GM11168 (cell line): ENCODE data around the gene RHBDL2.

Experiments used
- in situ Hi-C: fragments of 300-500 bp; cut with MboI; formaldehyde crosslinking; loops from one replicate; pipeline ENCODE4 v1.12.0; 2022; ENCODE audit warnings: low sequenced_read_pairs; ENCODE audit not compliant: unreplicated experiment

RHBDL2 gene

GRCh38 chr1:38888423-38889333, 53.0 kb downstream of the RHBDL2 start:
- in situ Hi-C loops, result no loop called here

GRCh38 chr1:38885092-38885491, 56.5 kb downstream of the RHBDL2 start:
- in situ Hi-C loops, result no loop called here

DNA sequence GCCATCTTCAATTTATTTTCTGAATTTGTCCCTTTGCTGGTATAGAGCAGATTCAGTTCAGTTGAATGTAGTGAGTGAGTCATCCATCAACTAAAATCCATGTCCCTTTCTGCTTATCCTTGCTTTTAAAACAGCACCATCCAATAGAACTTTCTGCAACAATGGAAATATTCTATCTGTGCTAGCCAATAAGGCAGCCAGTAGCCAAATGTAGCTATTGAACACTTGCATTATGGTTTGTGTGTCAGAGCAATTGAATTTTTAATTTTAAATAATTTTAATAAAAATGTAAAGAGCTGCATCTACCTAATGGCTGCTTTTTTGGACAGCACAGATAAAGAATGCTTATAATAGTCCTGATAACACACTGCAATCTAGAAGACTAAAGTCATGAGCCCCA, 60.1 kb downstream of the RHBDL2 start, which contains the start of gene GJA9:
GJA9 (minus strand) TSS at position 101 of the 400 bp plus-strand sequence. CDS start 5,489 bp downstream, outside the sequence.
- in situ Hi-C loops, result no loop called here

GRCh38 chr1:38875811-38876210, 65.8 kb downstream of the RHBDL2 start:
- in situ Hi-C loops, result no loop called here

DNA sequence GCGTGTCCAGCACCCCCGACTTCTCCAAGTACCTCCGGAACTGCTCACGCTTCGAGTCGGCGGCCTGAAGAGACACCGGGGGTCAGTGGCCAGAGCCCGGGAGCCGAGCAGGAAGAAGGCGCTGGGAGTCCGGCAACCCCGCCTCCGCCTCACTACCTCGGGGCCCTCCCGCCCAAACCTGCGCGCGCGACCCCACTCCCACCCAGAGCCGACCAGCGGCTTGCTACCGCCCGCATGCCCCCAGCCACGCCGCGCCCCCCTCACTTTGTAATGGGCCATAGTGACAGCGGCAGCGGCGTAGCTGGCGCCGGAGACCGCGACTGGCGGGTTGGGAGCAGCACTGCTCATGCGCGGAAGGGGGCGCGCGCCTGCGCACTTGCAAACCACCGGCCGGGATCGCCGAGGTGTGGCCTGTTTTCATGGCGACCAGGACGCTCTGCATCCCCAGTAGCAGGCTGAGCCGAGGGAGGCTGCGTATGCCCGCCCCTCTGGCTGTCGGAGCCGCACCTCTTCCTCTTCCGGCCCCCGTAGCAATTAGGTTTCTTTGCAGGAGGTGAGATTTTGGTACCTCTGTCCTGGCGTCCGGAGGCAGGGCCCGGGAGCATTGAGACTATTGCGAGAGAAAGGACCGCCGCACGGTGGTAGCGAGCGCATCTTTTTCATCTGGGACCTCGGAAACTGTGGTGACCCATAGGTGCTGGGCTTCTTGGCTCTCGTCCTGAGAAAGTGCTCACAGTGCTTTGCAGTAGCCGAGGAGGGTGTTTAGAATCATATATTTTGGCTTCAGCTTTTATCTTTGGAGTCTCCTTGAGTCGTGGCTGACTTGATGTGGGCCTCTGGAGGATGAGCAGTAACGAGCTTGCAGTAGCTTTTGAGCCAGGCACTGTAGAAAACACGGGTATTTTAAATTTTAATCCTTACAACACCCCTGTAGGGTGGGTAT, 68.3 kb downstream of the RHBDL2 start, which contains the start of gene MYCBP:
MYCBP (minus strand) TSS at position 322 of the 943 bp plus-strand sequence; CDS start at position 279, 43 bp downstream.
- in situ Hi-C loops, result no loop called here

DNA sequence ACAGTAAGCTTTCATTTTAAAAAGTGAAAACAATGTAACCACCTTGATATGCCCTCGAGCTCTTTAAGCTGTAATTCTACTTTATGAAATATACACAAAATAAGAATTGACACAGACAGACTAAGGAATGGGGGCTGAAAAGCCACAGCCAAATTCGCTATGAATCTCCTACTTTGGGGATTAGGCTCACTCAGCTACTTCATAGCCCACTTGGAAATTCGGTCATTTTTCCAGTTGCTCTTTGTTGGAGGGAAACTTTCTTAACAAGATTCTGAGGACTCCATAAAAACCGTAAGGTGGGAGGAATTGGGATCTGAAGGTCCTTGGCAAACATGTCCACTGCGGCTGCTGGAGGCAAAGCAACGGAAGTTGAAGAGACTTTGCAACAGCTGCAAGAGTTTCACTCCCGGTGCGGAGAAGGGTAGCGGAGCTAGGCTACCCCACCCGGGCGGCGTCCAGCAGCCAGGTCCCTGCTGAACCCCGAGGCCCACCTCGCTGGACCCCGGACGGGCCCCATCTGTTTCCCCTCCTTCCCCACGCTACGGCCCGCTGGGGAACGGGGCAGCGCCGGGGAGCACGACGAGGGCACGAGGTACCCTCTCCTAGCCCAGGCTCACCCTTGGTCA, 69.1 kb downstream of the RHBDL2 start:
- in situ Hi-C loops, result no loop called here

GRCh38 chr1:38870996-38871395, 70.6 kb downstream of the RHBDL2 start:
- in situ Hi-C loops, result no loop called here

DNA sequence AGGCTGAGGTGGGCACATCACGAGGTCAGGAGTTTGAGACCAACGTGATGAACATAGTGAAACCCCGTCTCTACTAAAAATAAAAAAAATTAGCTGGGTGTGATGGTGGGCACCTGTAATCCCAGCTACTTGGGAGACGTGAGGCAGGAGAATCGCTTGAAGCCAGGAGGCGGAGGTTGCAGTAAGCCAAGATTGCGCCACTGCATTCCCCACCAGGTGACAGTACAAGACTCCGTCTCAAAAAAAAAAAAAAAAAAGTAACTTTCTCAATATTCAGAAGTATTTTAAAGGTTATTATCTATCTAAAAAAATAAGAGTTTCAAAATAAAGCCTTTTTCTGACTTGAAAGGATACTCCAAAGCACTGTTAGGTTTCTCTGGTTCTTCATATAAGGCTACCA, 74.4 kb downstream of the RHBDL2 start:
- in situ Hi-C loops, result no loop called here

DNA sequence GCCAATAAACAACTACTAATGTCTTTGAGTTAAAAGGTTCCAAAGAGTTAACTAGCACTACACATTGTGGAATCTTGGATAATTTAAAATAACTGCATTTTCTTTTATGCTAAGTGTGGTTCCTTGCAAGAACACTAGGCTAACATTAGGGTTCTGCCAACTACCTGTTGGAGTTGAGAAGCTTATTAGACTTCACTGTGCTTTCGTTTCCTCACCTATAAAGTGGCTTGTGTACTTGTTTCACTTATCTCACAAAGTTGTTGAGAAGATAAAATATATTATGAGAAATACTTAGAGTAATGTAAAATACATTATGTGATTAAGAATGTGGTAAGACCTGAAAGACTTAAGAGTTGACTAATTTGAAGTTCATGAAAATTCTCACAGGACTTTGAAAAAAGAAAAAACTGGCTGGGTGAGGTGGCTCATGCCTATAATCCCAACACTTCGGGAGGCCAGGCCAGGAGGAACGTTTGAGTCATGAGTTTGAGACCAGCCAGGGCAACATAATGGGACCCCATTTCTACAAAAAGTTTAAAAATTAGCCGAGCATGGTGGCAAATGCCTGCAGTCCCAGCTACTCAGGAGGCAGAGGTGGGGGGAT, 76.4 kb downstream of the RHBDL2 start:
- in situ Hi-C loops, result no loop called here

DNA sequence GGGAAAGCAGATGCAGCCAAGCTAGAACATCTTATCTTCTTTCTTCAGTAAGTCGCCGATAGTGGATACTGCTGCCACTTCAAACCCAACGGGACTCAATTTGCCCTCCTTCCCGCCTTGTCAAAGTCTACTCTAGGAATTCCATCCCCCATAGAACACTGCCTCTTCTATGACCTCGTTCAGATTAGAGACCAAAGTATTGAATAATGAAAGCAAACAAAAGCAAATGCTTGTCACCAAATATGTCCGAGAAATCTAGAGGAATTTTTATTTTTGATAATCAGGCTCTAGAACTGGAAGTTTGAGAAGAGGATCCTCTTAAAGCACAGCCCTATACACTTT, 81.2 kb downstream of the RHBDL2 start:
- in situ Hi-C loops, result no loop called here

GRCh38 chr1:38859561-38860453, 81.8 kb downstream of the RHBDL2 start, which contains the start of gene RRAGC:
Gene RRAGC (minus strand): TSS chr1:38859772. CDS start chr1:38859646, 126 bp downstream.
- in situ Hi-C loops, result no loop called here

DNA sequence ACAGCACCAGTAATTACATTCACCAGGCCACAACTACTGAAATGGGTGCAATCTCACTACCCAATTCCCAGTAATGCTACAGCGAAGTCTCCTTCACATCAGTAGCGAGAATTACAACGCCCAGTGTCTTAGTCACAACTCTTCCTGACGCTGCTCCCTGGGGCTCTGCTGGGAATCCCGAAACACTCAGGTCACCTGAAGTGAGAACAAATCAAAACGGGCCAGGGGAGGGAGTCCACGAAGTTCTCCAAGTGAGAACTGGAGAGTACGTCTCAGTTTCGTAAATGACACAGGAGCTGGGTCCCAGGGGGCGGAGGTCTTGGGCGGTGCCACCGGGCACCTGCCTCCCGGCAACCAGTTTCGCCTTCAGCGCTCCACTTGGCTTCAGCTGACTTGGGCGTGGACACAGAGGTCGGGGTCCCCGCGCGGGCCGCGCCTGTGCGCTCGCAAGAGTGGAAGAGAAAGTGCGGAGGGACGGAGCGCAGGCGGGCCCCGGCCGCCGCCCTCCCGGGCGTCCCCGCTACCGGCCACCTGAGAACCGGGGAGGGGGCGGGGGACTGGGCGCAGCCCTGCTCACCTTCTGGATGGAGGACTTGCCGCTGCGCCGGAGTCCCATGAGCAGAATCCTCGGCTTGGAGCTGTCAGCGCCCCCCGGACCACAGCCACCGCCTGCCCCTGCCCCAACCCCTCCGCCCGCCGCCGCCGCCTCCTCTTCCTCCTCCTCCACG, 82.6 kb downstream of the RHBDL2 start:
- in situ Hi-C loops, result no loop called here

DNA sequence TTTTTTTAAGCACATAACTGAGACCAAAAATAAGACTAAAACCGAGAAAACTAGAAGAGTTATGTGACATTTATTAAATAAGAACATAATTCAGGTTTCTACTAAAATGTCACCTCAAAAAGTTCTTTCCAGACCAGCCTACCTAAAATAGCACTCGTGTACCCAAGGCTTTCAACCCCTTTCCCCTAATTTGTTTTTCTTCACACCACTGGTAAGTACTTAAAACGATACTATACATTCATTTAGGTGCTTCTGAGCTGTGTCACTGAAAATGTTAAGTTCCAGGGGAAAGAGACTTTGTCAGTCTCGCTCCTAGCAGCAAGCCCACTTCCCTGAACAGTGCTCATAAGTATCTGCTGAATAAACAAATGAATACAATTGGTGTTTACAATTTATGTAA, 88.8 kb downstream of the RHBDL2 start:
- in situ Hi-C loops, result no loop called here

GRCh38 chr1:38848071-38848470, 93.6 kb downstream of the RHBDL2 start:
- in situ Hi-C loops, result loop anchor here (25.0 kb wide), 1 partner anchor 836 kb away; the partner anchor contains the start of genes FHL3 and UTP11

GRCh38 chr1:38846210-38846609, 95.4 kb downstream of the RHBDL2 start:
- in situ Hi-C loops, result loop anchor here (25.0 kb wide), 1 partner anchor 834 kb away; the partner anchor contains the start of genes FHL3 and UTP11

DNA sequence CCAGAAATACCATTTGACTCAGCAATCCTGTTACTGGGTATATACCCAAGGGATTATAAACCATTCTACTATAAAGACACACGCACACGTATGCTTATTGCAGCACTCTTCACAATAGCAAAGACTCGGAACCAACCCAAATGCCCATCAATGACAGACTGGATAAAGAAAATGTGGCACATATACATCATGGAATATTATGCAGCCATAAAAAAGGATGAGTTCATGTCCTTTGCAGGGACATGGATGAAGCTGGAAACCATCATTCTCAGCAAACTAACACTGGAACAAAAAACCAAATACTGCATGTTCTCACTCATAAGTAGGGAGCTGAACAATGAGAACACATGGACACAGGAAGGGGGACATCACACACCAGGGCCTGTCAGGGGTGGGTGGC, 96.5 kb downstream of the RHBDL2 start:
- in situ Hi-C loops, result loop anchor here (25.0 kb wide), 1 partner anchor 833 kb away; the partner anchor contains the start of genes FHL3 and UTP11

DNA sequence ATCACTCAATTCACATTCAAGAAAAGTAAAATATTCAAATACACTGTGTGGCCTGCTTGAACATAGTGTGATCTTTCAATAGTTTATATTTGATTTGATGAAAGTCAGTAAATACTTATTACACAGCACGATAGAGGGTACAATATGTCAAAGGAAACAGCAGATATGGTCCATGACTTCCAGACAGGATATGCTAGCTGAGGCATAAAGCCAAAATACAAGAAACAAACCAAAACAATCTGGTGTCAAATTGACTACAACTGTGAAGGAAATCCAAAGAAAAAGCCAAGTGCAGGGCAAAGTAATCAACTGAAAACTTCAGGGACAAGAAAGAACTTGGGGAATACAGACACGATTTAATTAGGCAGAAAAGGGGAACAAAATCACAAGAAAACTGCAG, 101.3 kb downstream of the RHBDL2 start:
- in situ Hi-C loops, result loop anchor here (25.0 kb wide), 1 partner anchor 828 kb away; the partner anchor contains the start of genes FHL3 and UTP11

DNA sequence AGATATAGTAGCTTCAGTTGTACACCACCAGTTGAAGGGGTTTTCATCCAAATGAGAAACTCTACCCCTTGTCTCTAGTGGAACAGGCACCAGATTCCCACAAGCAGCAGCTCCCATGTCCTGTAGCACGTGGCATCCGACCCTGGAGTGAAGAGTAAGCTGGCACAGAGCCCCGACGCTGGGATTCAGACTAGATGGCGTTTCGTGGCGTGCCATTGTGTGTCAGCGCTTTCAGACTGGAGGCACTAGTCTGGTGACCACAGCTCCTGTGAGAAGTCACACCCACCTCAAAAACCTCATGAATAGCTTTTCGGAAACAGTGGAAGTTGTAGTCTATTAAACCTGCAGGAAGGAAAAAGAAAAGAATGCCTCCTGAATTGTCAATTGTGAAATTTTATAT, 102.3 kb downstream of the RHBDL2 start:
- in situ Hi-C loops, result loop anchor here (25.0 kb wide), 1 partner anchor 827 kb away; the partner anchor contains the start of genes FHL3 and UTP11
